SK-N-SH (cell line): ENCODE results near the gene POU4F1. TPM values are rescaled to one million over a fixed set of nuclear protein-coding genes. Genes with fewer than 3 reads are reported as not detected.

Experiments
- CTCF ChIA-PET: fragments of 300-600, 350-600 bp; formaldehyde crosslinking; extraction: SDS; loops from one replicate; lab custom pipeline; 2021; lab: Yijun Ruan, JAX
- POLR2A ChIA-PET: fragments of 350-600 bp; sonication (Branson Sonifier 250); formaldehyde crosslinking; extraction: SDS; loops from one replicate; lab custom pipeline; 2020; ENCODE audit warnings: antibody characterized with exemption, inconsistent platforms; lab: Yijun Ruan, JAX
- DNase-seq: peaks from one replicate; pipeline ENCODE4 v3.0.0; 2012
- H2AFZ ChIP-seq: fragments of 200-600 bp; sonication (generic); 2 replicates; pipeline ENCODE4 v1.8.1; 2016; ENCODE audit warnings: antibody characterized with exemption, mild to moderate bottlenecking, low read depth
- H3F3A ChIP-seq: fragments of 200-600 bp; sonication (generic); replicated peaks from 2 replicates; pipeline ENCODE3; 2016; ENCODE audit warnings: antibody characterized with exemption, mild to moderate bottlenecking; ENCODE audit not compliant: insufficient read depth
- H3K27ac ChIP-seq, 2 experiments: fragments of 200-500 bp in 1 of 2; fragments of 200-600 bp in 1 of 2; sonication (Bioruptor generic) in 1 of 2; sonication (generic), shearing (Covaris generic) in 1 of 2; 2 replicates each; pipeline versions ENCODE4 v1.5.1 to v1.6.1; 2014 to 2016; ENCODE audit warnings: low read depth in 2 of 2, inconsistent platforms in 1 of 2, low read length in 1 of 2, mild to moderate bottlenecking in 1 of 2, mixed read lengths in 1 of 2
- H3K27me3 ChIP-seq: fragments of 200-600 bp; sonication (generic), shearing (Covaris generic); 2 replicates; pipeline ENCODE4 v1.6.1; 2016; ENCODE audit warnings: mixed run types; ENCODE audit not compliant: insufficient read depth
- H3K36me3 ChIP-seq, 2 experiments: fragments of 200-500 bp in 1 of 2; fragments of 200-600 bp in 1 of 2; sonication (Bioruptor generic) in 1 of 2; sonication (generic) in 1 of 2; replicated peaks in 1 of 2; 2 replicates each; pipeline versions ENCODE3 to v1.5.1; 2014 to 2016; ENCODE audit warnings: low read length in 1 of 2, mild to moderate bottlenecking in 1 of 2; ENCODE audit not compliant: insufficient read depth in 2 of 2, control insufficient read depth in 1 of 2
- H3K4me1 ChIP-seq, 2 experiments: fragments of 200-500 bp in 1 of 2; fragments of 200-600 bp in 1 of 2; sonication (Bioruptor generic) in 1 of 2; sonication (generic), shearing (Covaris generic) in 1 of 2; 2 replicates each; pipeline versions ENCODE4 v1.5.1 to v1.6.1; 2014 to 2016; ENCODE audit warnings: low read depth in 1 of 2, low read length in 1 of 2, mixed run types in 1 of 2; ENCODE audit not compliant: insufficient read depth in 2 of 2, control insufficient read depth in 1 of 2
- H3K4me2 ChIP-seq: fragments of 200-600 bp; sonication (generic), shearing (Covaris generic); 2 replicates; pipeline ENCODE4 v1.6.1; 2017; ENCODE audit warnings: mixed run types
- H3K4me3 ChIP-seq, 2 experiments: fragments of 200-500 bp in 1 of 2; fragments of 200-600 bp in 1 of 2; sonication (Bioruptor generic) in 1 of 2; sonication (generic), shearing (Covaris generic) in 1 of 2; 2 replicates each; pipeline versions ENCODE4 v1.5.1 to v1.8.1; 2014 to 2016; ENCODE audit warnings: low read depth in 2 of 2, inconsistent platforms in 1 of 2, low read length in 1 of 2, mild to moderate bottlenecking in 1 of 2, mixed read lengths in 1 of 2, moderate library complexity in 1 of 2
- H3K79me2 ChIP-seq: fragments of 200-600 bp; sonication (generic); 2 replicates; pipeline ENCODE4 v1.8.1; 2017; ENCODE audit warnings: mild to moderate bottlenecking; ENCODE audit not compliant: insufficient read depth
- H3K9ac ChIP-seq: fragments of 200-600 bp; sonication (generic); 2 replicates; pipeline ENCODE4 v1.6.1; 2017; ENCODE audit warnings: mixed run types
- H3K9me2 ChIP-seq: fragments of 200-600 bp; sonication (generic); 2 replicates; pipeline ENCODE4 v1.6.1; 2017; ENCODE audit warnings: mixed run types
- H3K9me3 ChIP-seq: fragments of 200-600 bp; sonication (generic); 2 replicates; pipeline ENCODE4 v1.6.1; 2017; ENCODE audit warnings: mixed run types, mild to moderate bottlenecking, moderate library complexity
- H4K20me1 ChIP-seq: fragments of 200-600 bp; sonication (generic); 2 replicates; pipeline ENCODE4 v1.6.1; 2017; ENCODE audit warnings: mild to moderate bottlenecking, mixed run types; ENCODE audit not compliant: insufficient read depth
- ELF1 ChIP-seq: IDR thresholded peaks from 2 replicates; pipeline ENCODE4 v1.4.0; 2012
- EZH2phosphoT487 ChIP-seq: fragments of 200-600 bp; sonication (generic); IDR thresholded peaks from 2 replicates; pipeline ENCODE4 v1.6.1; 2017; ENCODE audit warnings: low read depth, mixed run types, mild to moderate bottlenecking, antibody characterized with exemption, moderate library complexity, borderline replicate concordance
- FOSL2 ChIP-seq: IDR thresholded peaks from 2 replicates; pipeline ENCODE4 v1.4.0; 2012; ENCODE audit warnings: low read depth, mild to moderate bottlenecking, moderate library complexity, borderline replicate concordance
- FOXJ3 ChIP-seq: sonication (generic); formaldehyde crosslinking; IDR thresholded peaks from 2 replicates; pipeline ENCODE4 v1.5.1; 2020; ENCODE audit warnings: mild to moderate bottlenecking, missing genetic modification reagents
- JUND ChIP-seq: IDR thresholded peaks from 2 replicates; pipeline ENCODE4 v1.4.0; 2012
- NRF1 ChIP-seq: IDR thresholded peaks from 2 replicates; pipeline ENCODE4 v1.6.1; 2012; ENCODE audit warnings: low read depth, mild to moderate bottlenecking, low read length
- POLR2AphosphoS5 ChIP-seq: IDR thresholded peaks from 2 replicates; pipeline ENCODE4 v1.6.1; 2012; ENCODE audit warnings: low read depth, low read length
- RCOR1 ChIP-seq: fragments of 150-350 bp; IDR thresholded peaks from 2 replicates; pipeline ENCODE4 v1.6.1; 2017; ENCODE audit warnings: antibody characterized with exemption, low read length
- RFX5 ChIP-seq: IDR thresholded peaks from 2 replicates; pipeline ENCODE4 v1.6.1; 2012; ENCODE audit warnings: mild to moderate bottlenecking, improper control_type of control experiment, low read length
- SIN3A ChIP-seq: IDR thresholded peaks from 2 replicates; pipeline ENCODE4 v1.6.1; 2012; ENCODE audit warnings: low read depth, mild to moderate bottlenecking, low read length, moderate library complexity, borderline replicate concordance
- TEAD4 ChIP-seq: IDR thresholded peaks from 2 replicates; pipeline ENCODE4 v1.4.0; 2012; ENCODE audit warnings: mild to moderate bottlenecking, borderline replicate concordance; ENCODE audit not compliant: insufficient read depth
- USF1 ChIP-seq: IDR thresholded peaks from 2 replicates; pipeline ENCODE4 v1.4.0; 2012; ENCODE audit warnings: low read depth, borderline replicate concordance
- ZBTB33 ChIP-seq: IDR thresholded peaks from 2 replicates; pipeline ENCODE4 v1.4.0; 2012; ENCODE audit warnings: low read depth, borderline replicate concordance
- WGBS: methylation state at CpG from one replicate; pipeline ENCODE4 v1.1.6; 2017; ENCODE audit warnings: low lambda C conversion rate; 5-methylcytosine and 5-hydroxymethylcytosine counted together
- polyA plus RNA-seq, 3 experiments: library from polyadenylated mRNA; depleted of rRNA; stranded (reverse); fragments of >200 nt; gene quantifications; 2 replicates each; pipeline ENCODE4 v1.2.3, GENCODE V29; 2012
- TF ChIP-seq, protein P1 (sequence below): IDR thresholded peaks from 2 replicates; pipeline ENCODE4 v1.4.0; 2012; ENCODE audit warnings: low read depth
- TF ChIP-seq, protein P2 (sequence below): IDR thresholded peaks from 2 replicates; pipeline ENCODE4 v1.6.1; 2012; ENCODE audit warnings: mild to moderate bottlenecking, low read depth, low read length, moderate library complexity
- TF ChIP-seq, protein P3 (sequence below): IDR thresholded peaks from 2 replicates; pipeline ENCODE4; 2012

Gene POU4F1
- polyA plus RNA-seq, 1 of the 3 experiments (the other 2 are of a cell fraction) = not detected

DNA sequence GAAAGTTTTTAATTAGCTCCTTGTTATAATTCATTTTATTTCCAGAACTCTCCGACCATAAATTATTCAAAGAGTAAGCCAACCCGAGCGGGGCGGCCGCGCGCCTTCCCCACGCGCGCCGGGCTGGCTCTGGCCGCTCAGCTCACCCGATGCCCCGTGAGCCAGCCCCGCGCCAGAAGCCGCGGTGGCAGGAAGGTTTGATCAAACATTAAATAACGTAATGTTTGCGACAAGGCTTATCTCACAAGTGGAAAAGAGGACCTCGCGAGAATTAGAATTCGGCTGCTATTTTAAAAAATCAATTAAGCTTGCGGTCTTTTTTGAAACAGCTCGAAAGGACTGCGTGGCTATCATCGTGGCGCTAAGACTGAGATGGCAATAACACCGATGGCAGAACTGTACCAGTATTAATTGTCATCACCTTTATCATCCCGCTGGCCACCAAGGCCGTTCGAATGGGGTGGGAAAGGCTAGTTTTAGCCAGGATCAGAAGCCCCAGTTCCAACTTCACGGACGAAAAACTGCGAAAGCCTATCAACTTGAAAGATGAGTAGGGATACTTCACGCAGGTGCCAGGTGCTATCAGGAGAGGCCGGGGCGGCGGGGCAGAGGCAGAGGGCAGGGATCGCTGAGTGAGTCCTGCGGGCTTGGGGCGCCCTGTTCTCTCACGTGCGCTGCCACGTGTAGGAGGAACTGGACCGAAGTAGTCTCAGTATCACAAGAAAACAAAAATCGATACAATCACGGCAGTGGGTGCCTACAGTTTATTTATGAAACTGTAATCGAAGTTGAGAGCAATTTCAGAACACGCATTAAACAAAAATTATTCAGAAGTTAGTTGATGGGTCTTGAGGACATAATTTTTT, 6.4 kb downstream of the POU4F1 start:
- CTCF ChIA-PET = interaction anchor here (0.7 to 1.5 kb wide), 5 partner anchors 8 to 1876 kb away, joined by 3 to 8 read pairs (median 4); no protein-coding TSS in a partner anchor
- Histone ChIP-seq H3K27me3 (peaks cover 92% of the 10 kb centered on the region), H3K9me3 (no peaks in the 10 kb centered on the region), H3K79me2 (no peaks in the 10 kb centered on the region)
- no peak for TF ChIP-seq POLR2AphosphoS5
- TF ChIP-seq FOSL2 = no peak
- TF ChIP-seq, protein P1, sequence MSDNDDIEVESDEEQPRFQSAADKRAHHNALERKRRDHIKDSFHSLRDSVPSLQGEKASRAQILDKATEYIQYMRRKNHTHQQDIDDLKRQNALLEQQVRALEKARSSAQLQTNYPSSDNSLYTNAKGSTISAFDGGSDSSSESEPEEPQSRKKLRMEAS = no peak
- TF ChIP-seq TEAD4 = no peak
- TF ChIP-seq ELF1 = no peak
- peak; percentile 99 for TF ChIP-seq EZH2phosphoT487
- TF ChIP-seq ZBTB33 = 0 out of 2 replicates have a peak, but pooled peaks have one; percentile 26
- TF ChIP-seq, protein P2, sequence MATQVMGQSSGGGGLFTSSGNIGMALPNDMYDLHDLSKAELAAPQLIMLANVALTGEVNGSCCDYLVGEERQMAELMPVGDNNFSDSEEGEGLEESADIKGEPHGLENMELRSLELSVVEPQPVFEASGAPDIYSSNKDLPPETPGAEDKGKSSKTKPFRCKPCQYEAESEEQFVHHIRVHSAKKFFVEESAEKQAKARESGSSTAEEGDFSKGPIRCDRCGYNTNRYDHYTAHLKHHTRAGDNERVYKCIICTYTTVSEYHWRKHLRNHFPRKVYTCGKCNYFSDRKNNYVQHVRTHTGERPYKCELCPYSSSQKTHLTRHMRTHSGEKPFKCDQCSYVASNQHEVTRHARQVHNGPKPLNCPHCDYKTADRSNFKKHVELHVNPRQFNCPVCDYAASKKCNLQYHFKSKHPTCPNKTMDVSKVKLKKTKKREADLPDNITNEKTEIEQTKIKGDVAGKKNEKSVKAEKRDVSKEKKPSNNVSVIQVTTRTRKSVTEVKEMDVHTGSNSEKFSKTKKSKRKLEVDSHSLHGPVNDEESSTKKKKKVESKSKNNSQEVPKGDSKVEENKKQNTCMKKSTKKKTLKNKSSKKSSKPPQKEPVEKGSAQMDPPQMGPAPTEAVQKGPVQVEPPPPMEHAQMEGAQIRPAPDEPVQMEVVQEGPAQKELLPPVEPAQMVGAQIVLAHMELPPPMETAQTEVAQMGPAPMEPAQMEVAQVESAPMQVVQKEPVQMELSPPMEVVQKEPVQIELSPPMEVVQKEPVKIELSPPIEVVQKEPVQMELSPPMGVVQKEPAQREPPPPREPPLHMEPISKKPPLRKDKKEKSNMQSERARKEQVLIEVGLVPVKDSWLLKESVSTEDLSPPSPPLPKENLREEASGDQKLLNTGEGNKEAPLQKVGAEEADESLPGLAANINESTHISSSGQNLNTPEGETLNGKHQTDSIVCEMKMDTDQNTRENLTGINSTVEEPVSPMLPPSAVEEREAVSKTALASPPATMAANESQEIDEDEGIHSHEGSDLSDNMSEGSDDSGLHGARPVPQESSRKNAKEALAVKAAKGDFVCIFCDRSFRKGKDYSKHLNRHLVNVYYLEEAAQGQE = no peak
- TF ChIP-seq, all 33 proteins: peak for 2
- H3K9me2 ChIP-seq = no peaks in the 10 kb centered on the region
- no peak for DNase-seq
- no peaks in the 10 kb centered on the region for H3K36me3 ChIP-seq
- no peak overlapping the region; the same call in 1 of the 2 replicates for H2AFZ ChIP-seq
- no peak overlapping the region for H3K27ac ChIP-seq
- peak overlapping the region; percentile 65 for H3K4me2 ChIP-seq
- POLR2A ChIA-PET = no interaction called here
- no peak overlapping the region; a peak in 1 of 4 replicates for H3K4me3 ChIP-seq
- 17% methylated on average over 48 of the region's 50 CpGs for WGBS
- H3F3A ChIP-seq = no peaks in the 10 kb centered on the region
- no peaks in the 10 kb centered on the region for H4K20me1 ChIP-seq
- H3K4me1 ChIP-seq = peaks cover 0 to 17% of the 10 kb centered on the region in 2 experiments; a peak in 1 of 4 replicates
- H3K9ac ChIP-seq = no peak overlapping the region

- peaks cover 0 to 13% of the 10 kb centered on the region in 2 experiments; a peak in 1 of 4 replicates for H3K4me1 ChIP-seq
- no peaks in the 10 kb centered on the region for H3F3A ChIP-seq
- H3K9ac ChIP-seq = no peak overlapping the region
- no peak overlapping the region for H2AFZ ChIP-seq
- H3K9me2 ChIP-seq = no peaks in the 10 kb centered on the region
- H4K20me1 ChIP-seq = no peaks in the 10 kb centered on the region
- peak overlapping the region; percentile 65 for H3K4me2 ChIP-seq
- no peaks in the 10 kb centered on the region for H3K9me3 ChIP-seq
- ChIA-PET CTCF (interaction anchor here (1.2 to 1.5 kb wide), 3 partner anchors 9 to 459 kb away, joined by 4 to 8 read pairs (median 4); no protein-coding TSS in a partner anchor), POLR2A (no interaction called here)
- H3K36me3 ChIP-seq = no peaks in the 10 kb centered on the region
- H3K79me2 ChIP-seq = no peaks in the 10 kb centered on the region
- peak overlapping the region in 1 of 2 experiments; percentile 44; a peak in 2 of 4 replicates for H3K4me3 ChIP-seq
- no peak overlapping the region for H3K27ac ChIP-seq
- DNase-seq = no peak
- 20% methylated on average over 13 of the region's 22 CpGs for WGBS
- H3K27me3 ChIP-seq = peaks cover 91% of the 10 kb centered on the region
- TF ChIP-seq RFX5 (no peak), ELF1 (no peak), POLR2AphosphoS5 (no peak), RCOR1 (no peak), USF1 (no peak), SIN3A (no peak), JUND (no peak), TEAD4 (no peak), FOXJ3 (CRISPR knock-in tag) (no peak), NRF1 (no peak)
- TF ChIP-seq, protein P3, sequence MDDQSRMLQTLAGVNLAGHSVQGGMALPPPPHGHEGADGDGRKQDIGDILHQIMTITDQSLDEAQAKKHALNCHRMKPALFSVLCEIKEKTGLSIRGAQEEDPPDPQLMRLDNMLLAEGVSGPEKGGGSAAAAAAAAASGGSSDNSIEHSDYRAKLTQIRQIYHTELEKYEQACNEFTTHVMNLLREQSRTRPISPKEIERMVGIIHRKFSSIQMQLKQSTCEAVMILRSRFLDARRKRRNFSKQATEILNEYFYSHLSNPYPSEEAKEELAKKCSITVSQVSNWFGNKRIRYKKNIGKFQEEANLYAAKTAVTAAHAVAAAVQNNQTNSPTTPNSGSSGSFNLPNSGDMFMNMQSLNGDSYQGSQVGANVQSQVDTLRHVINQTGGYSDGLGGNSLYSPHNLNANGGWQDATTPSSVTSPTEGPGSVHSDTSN = no peak
- TF ChIP-seq, protein P1 = no peak
Observed at GRCh38 chr13:78596399-78596735, 7.0 kb downstream of the POU4F1 start.
